ENCODE results near the gene ATP10D.
"Not testable (repeated sequence)": the region's sequence is repeated elsewhere in the genome, so short reads cannot be mapped to it uniquely, and the experiment has no call there.

The ATP10D gene

DNA sequence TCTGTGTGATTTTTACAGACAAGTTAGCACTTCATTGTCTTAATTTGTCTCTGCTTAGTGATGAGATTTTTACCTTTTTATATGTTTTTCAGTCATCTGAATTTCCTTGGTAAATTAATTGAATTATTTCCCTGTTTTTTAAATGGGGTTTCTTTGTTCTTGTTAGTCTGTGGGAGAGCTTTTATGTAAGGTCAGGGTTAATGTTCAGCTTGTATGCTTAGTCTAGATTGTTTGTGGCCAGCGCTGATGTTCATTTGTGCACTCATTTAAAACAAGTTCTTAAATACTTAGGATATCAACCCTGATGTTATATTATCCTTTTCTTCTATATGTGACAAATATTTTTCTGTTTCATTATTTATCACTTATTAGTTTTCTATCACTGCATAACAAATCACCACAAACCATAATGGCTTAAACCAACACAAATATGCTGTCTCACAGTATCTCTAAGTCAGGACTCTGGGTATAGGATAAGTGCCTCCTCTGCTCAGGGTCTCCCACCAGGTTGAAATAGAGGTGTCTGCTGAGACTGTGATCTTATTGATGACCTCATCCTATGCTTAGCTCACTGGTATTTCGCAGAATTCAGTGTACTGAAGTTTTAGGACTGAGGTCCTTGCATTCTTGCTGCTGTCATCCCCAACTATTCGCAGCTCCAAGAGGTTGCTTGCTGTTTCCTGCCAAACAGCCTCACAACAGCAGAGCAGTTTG is 53.2 kb downstream of the ATP10D start:
- Histone ChIP-seq H3K4me1 (ENCODE audit: control insufficient read depth, low read depth, low read length) (no peaks in the 10 kb centered on the region), H3K18ac (ENCODE audit: low read length) (no peak overlapping the region), H2BK15ac (replicated peaks; ENCODE audit: low read depth) (no peak overlapping the region), H3K27ac (ENCODE audit: low read depth, low read length) (no peak overlapping the region), H3K79me2 (ENCODE audit: control insufficient read depth, insufficient read depth, low read length) (no peaks in the 10 kb centered on the region), H3K4ac (ENCODE audit: low read depth, low read length) (no peak overlapping the region), H3K4me2 (ENCODE audit: low read length) (no peak overlapping the region), H2BK120ac (ENCODE audit: low read depth, low read length) (no peak overlapping the region), H3K56ac (ENCODE audit: low read length) (no peak overlapping the region), H2BK5ac (ENCODE audit: low read length) (no peak overlapping the region), H3K23ac (ENCODE audit: low read length) (no peak overlapping the region), H3K9ac (ENCODE audit: low read length) (no peak overlapping the region), H3K27me3 (ENCODE audit: insufficient read depth, low read length, poor library complexity) (no peaks in the 10 kb centered on the region), H3K79me1 (ENCODE audit: low read length) (no peaks in the 10 kb centered on the region), H3K4me3 (ENCODE audit: low read length) (no peak overlapping the region), H2AK5ac (ENCODE audit: low read length) (no peak overlapping the region), H4K5ac (ENCODE audit: low read length) (no peak overlapping the region), H3K36me3 (ENCODE audit: control insufficient read depth, insufficient read depth, low read length) (no peaks in the 10 kb centered on the region), H4K8ac (ENCODE audit: low read depth, low read length) (no peak overlapping the region)
- no CpG with 5 or more reads among the region's 3 CpGs for WGBS (ENCODE audit: extremely low coverage, insufficient coverage, low lambda C conversion rate)
- DNase-seq = peak; percentile 85

DNA sequence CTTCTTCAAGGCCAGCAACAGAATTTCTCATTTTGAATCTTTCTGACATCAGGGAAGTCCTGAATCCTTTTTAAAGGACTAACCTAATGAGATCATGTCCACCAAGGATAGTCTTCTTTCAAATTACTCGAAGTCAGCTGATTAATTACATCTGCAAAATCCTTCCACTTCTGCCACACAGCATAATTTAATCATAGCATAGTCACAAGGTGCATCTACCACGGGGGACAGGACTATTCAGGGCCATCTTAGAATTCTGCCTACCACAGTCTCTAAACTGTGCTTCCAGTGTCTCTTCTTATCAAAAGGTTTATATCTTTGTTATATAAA is 53.7 kb downstream of the ATP10D start:
- no peaks in the 10 kb centered on the region for H3K79me2 ChIP-seq (ENCODE audit: control insufficient read depth, insufficient read depth, low read length)
- H3K4me2 ChIP-seq (ENCODE audit: low read length) = no peak overlapping the region
- H2BK5ac ChIP-seq (ENCODE audit: low read length) = no peak overlapping the region
- H3K4ac ChIP-seq (ENCODE audit: low read depth, low read length) = no peak overlapping the region
- no peaks in the 10 kb centered on the region for H3K36me3 ChIP-seq (ENCODE audit: control insufficient read depth, insufficient read depth, low read length)
- no peak overlapping the region for H4K8ac ChIP-seq (ENCODE audit: low read depth, low read length)
- H3K4me1 ChIP-seq (ENCODE audit: control insufficient read depth, low read depth, low read length) = no peaks in the 10 kb centered on the region
- H2AK5ac ChIP-seq (ENCODE audit: low read length) = no peak overlapping the region
- no peaks in the 10 kb centered on the region for H3K27me3 ChIP-seq (ENCODE audit: insufficient read depth, low read length, poor library complexity)
- no peak overlapping the region for H4K5ac ChIP-seq (ENCODE audit: low read length)
- no peak overlapping the region for H3K27ac ChIP-seq (ENCODE audit: low read depth, low read length)
- H3K79me1 ChIP-seq (ENCODE audit: low read length) = no peaks in the 10 kb centered on the region
- H3K56ac ChIP-seq (ENCODE audit: low read length) = no peak overlapping the region
- no peak overlapping the region for H3K4me3 ChIP-seq (ENCODE audit: low read length)
- no peak overlapping the region for H3K23ac ChIP-seq (ENCODE audit: low read length)
- no peak overlapping the region for H2BK15ac ChIP-seq (replicated peaks; ENCODE audit: low read depth)
- H3K9ac ChIP-seq (ENCODE audit: low read length) = no peak overlapping the region
- H2BK120ac ChIP-seq (ENCODE audit: low read depth, low read length) = no peak overlapping the region
- DNase-seq = no peak
- no peak overlapping the region for H3K18ac ChIP-seq (ENCODE audit: low read length)
- WGBS (ENCODE audit: extremely low coverage, insufficient coverage, low lambda C conversion rate) = no CpG with 5 or more reads among the region's 2 CpGs

DNA sequence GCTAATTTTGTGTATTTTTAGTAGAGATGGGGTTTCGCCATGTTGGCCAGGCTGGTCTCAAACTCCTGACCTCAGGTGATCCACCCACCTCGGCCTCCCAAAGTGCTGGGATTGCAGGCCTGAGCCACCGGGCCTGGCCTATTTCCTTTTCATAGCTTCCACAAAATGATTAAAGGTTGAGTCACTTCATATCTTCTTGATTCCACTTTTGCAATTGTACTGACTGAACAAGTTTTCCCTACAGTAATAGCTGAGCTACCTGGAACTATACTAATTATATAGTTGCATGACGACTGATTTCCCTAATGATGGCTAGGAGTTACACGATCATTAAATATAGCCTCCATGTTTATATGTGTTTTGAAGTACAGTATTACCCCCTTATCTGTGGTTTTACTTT is 57.6 kb downstream of the ATP10D start:
- H3K4me1 ChIP-seq (ENCODE audit: control insufficient read depth, low read depth, low read length); H4K5ac ChIP-seq (ENCODE audit: low read length); H3K56ac ChIP-seq (ENCODE audit: low read length); H2BK120ac ChIP-seq (ENCODE audit: low read depth, low read length); H3K18ac ChIP-seq (ENCODE audit: low read length); H3K27ac ChIP-seq (ENCODE audit: low read depth, low read length); H2BK5ac ChIP-seq (ENCODE audit: low read length); H3K4me3 ChIP-seq (ENCODE audit: low read length); H3K9ac ChIP-seq (ENCODE audit: low read length); H2BK15ac ChIP-seq (replicated peaks; ENCODE audit: low read depth); H3K79me2 ChIP-seq (ENCODE audit: control insufficient read depth, insufficient read depth, low read length); DNase-seq; H4K8ac ChIP-seq (ENCODE audit: low read depth, low read length); H2AK5ac ChIP-seq (ENCODE audit: low read length); H3K79me1 ChIP-seq (ENCODE audit: low read length); H3K4ac ChIP-seq (ENCODE audit: low read depth, low read length); H3K23ac ChIP-seq (ENCODE audit: low read length); H3K36me3 ChIP-seq (ENCODE audit: control insufficient read depth, insufficient read depth, low read length); H3K4me2 ChIP-seq (ENCODE audit: low read length); H3K27me3 ChIP-seq (ENCODE audit: insufficient read depth, low read length, poor library complexity): not testable (repeated sequence)
- no CpG with 5 or more reads among the region's 5 CpGs for WGBS (ENCODE audit: extremely low coverage, insufficient coverage, low lambda C conversion rate)

DNA sequence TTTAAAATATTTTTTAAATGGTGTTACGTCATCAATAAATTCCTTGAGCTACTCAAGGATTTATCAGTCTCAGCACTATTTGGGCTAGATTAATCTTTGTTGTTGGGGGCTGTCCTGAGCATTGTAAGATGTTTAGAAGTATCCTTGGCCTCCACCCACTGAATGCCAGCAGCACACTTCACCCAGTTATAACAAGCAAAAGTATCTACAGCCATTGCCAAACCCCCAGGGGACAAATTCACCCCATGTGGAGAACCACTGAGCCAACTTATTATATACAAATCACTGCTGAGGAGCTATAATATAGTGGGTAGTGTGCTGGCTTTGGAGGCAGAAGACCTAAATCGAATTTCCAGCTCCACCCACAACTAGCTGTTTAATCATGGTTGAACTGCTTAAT is 58.3 kb downstream of the ATP10D start:
- Histone ChIP-seq H3K23ac (ENCODE audit: low read length) (no peak overlapping the region), H3K18ac (ENCODE audit: low read length) (no peak overlapping the region), H3K4me2 (ENCODE audit: low read length) (no peak overlapping the region), H3K79me1 (ENCODE audit: low read length) (no peaks in the 10 kb centered on the region), H3K4me1 (ENCODE audit: control insufficient read depth, low read depth, low read length) (no peaks in the 10 kb centered on the region), H4K5ac (ENCODE audit: low read length) (no peak overlapping the region), H3K36me3 (ENCODE audit: control insufficient read depth, insufficient read depth, low read length) (no peaks in the 10 kb centered on the region), H3K27ac (ENCODE audit: low read depth, low read length) (no peak overlapping the region), H3K56ac (ENCODE audit: low read length) (no peak overlapping the region), H2BK5ac (ENCODE audit: low read length) (no peak overlapping the region), H3K9ac (ENCODE audit: low read length) (no peak overlapping the region), H3K27me3 (ENCODE audit: insufficient read depth, low read length, poor library complexity) (no peaks in the 10 kb centered on the region), H2BK120ac (ENCODE audit: low read depth, low read length) (no peak overlapping the region), H3K4me3 (ENCODE audit: low read length) (no peak overlapping the region), H2AK5ac (ENCODE audit: low read length) (no peak overlapping the region), H2BK15ac (replicated peaks; ENCODE audit: low read depth) (no peak overlapping the region), H4K8ac (ENCODE audit: low read depth, low read length) (no peak overlapping the region), H3K79me2 (ENCODE audit: control insufficient read depth, insufficient read depth, low read length) (no peaks in the 10 kb centered on the region), H3K4ac (ENCODE audit: low read depth, low read length) (no peak overlapping the region)
- WGBS (ENCODE audit: extremely low coverage, insufficient coverage, low lambda C conversion rate) = no CpG with 5 or more reads among the region's 2 CpGs
- no peak for DNase-seq

DNA sequence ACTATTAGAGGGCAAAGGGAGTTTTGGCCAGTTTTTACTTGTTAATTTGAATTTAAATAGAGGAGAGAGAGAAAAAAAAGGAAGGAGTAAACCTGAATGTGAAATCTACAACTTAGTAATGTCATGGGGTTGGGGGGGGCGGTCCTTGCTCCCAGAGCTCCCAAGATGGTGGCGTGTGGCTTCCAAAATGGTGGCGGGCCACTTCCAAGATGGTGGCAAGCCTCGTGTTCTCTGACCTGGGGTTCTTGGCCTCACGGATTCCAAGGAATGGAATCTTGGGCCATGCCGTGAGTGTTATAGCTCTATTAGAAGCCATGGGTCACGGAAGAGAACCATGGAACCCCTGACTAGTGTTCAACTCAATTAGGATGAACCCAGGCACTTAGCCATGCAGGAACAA is 65.3 kb downstream of the ATP10D start:
- H4K8ac ChIP-seq (ENCODE audit: low read depth, low read length); DNase-seq; H3K79me2 ChIP-seq (ENCODE audit: control insufficient read depth, insufficient read depth, low read length); H2BK5ac ChIP-seq (ENCODE audit: low read length); H3K4me2 ChIP-seq (ENCODE audit: low read length); H3K4me1 ChIP-seq (ENCODE audit: control insufficient read depth, low read depth, low read length); H2AK5ac ChIP-seq (ENCODE audit: low read length); H3K4ac ChIP-seq (ENCODE audit: low read depth, low read length); H3K79me1 ChIP-seq (ENCODE audit: low read length); H3K27ac ChIP-seq (ENCODE audit: low read depth, low read length); H3K9ac ChIP-seq (ENCODE audit: low read length); H3K36me3 ChIP-seq (ENCODE audit: control insufficient read depth, insufficient read depth, low read length); H3K56ac ChIP-seq (ENCODE audit: low read length); H3K18ac ChIP-seq (ENCODE audit: low read length); H2BK15ac ChIP-seq (replicated peaks; ENCODE audit: low read depth); H2BK120ac ChIP-seq (ENCODE audit: low read depth, low read length); H3K23ac ChIP-seq (ENCODE audit: low read length); H4K5ac ChIP-seq (ENCODE audit: low read length); H3K4me3 ChIP-seq (ENCODE audit: low read length); H3K27me3 ChIP-seq (ENCODE audit: insufficient read depth, low read length, poor library complexity): not testable (repeated sequence)
- WGBS (ENCODE audit: extremely low coverage, insufficient coverage, low lambda C conversion rate) = no CpG with 5 or more reads among the region's 7 CpGs

DNA sequence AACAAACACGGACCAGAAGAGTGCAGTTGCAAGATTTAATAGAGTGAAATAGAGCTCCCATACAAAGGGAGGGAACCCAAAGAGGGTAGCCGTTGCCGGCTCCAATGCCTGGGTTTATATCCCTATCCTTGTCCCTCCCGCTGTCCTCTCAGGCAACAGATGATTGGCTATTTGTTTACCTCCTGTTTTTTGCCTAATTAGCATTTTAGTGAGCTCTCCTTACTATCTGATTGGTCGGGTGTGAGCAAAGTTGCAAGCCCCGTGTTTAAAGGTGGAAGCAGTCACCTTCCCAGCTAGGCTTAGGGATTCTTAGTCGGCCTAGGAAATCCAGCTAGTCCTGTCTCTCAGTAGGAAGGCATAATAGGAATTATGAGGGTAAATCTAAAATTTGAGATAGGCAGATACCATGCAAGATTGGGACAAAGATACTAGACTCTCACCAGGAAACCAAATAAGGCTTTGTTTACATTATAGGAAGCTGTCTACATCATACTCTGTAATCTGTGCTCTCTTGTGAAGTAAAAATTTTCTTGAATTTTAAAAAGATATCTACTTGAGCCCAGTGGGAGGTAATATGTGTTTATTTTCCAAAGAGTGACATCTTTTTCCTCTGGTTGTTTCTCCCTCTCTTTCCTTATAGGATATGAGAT is 65.9 kb downstream of the ATP10D start:
- no peak for DNase-seq
- Histone ChIP-seq H2AK5ac (ENCODE audit: low read length) (no peak overlapping the region), H2BK5ac (ENCODE audit: low read length) (no peak overlapping the region), H3K4ac (ENCODE audit: low read depth, low read length) (no peak overlapping the region), H3K4me3 (ENCODE audit: low read length) (no peak overlapping the region), H3K79me1 (ENCODE audit: low read length) (no peaks in the 10 kb centered on the region), H3K9ac (ENCODE audit: low read length) (no peak overlapping the region), H3K27ac (ENCODE audit: low read depth, low read length) (no peak overlapping the region), H3K18ac (ENCODE audit: low read length) (no peak overlapping the region), H3K36me3 (ENCODE audit: control insufficient read depth, insufficient read depth, low read length) (no peaks in the 10 kb centered on the region), H4K8ac (ENCODE audit: low read depth, low read length) (no peak overlapping the region), H4K5ac (ENCODE audit: low read length) (no peak overlapping the region), H2BK120ac (ENCODE audit: low read depth, low read length) (no peak overlapping the region), H3K56ac (ENCODE audit: low read length) (no peak overlapping the region), H3K4me2 (ENCODE audit: low read length) (no peak overlapping the region), H3K4me1 (ENCODE audit: control insufficient read depth, low read depth, low read length) (no peaks in the 10 kb centered on the region), H3K79me2 (ENCODE audit: control insufficient read depth, insufficient read depth, low read length) (no peaks in the 10 kb centered on the region), H3K27me3 (ENCODE audit: insufficient read depth, low read length, poor library complexity) (no peaks in the 10 kb centered on the region), H2BK15ac (replicated peaks; ENCODE audit: low read depth) (no peak overlapping the region), H3K23ac (ENCODE audit: low read length) (no peak overlapping the region)
- no CpG with 5 or more reads among the region's 7 CpGs for WGBS (ENCODE audit: extremely low coverage, insufficient coverage, low lambda C conversion rate)
